ENCODE measurements around the gene PAX5. TPM values are rescaled to one million over a fixed set of nuclear protein-coding genes. Genes with fewer than 3 reads are reported as not detected.

PAX5 gene
- polyA plus RNA-seq, 1 donor: 0.07 TPM

DNA sequence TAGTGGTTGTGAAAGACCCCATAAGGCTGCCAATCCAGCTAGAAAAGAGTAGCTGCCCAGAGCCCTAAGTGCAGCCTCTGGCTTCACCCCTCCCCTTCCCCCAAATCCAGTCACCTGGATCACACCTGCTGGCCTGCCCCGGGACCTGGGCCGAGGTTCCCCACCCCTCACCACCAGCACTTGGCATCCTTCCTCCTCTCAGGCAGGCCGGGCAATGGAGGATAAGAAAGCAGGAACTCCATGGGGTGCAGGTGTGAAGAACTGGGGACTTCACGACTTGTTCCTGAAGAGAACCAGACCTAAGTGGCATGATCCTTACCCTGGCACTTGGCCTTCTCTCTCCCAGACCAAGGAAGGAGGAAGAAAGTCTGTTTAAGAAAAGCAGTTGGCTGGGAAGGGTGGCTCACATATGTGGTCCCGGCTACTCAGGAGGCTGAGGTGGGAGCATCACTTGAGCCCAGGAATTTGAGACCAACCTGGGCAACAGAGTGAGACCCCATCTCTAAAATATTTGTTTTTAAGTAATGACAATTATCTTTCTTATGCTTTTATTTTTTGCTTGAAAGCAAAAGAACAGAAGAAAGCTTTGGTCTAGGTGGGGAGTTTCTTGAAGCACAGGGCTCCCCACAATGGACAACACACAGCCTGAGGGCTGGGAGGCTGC is 131.1 kb downstream of the PAX5 start:
- DNase-seq: no peak

GRCh38 chr9:36902080-36902716 is 131.9 kb downstream of the PAX5 start:
- no peak for DNase-seq

DNA sequence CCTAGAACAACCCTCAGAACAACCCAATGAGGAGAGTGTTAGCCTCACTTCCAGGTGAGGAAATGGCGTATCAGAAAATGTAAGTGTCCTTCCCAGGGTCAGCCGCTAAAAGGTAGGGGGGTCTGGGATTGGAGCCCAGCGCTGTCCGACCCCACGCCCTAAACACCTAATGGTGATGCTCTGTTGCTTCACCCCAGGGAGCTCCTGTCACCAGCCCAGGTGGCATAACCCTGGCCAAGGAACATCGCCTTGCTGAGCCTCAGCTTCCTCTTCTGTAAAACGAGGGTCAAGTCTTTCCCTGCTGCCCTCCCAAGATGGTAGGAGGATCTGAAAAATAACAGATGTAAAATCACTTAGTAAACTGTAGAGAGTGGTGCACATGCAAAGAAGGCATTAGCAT is 132.5 kb downstream of the PAX5 start:
- no peak for DNase-seq

GRCh38 chr9:36900856-36901220 is 133.2 kb downstream of the PAX5 start:
- DNase-seq: no peak

DNA sequence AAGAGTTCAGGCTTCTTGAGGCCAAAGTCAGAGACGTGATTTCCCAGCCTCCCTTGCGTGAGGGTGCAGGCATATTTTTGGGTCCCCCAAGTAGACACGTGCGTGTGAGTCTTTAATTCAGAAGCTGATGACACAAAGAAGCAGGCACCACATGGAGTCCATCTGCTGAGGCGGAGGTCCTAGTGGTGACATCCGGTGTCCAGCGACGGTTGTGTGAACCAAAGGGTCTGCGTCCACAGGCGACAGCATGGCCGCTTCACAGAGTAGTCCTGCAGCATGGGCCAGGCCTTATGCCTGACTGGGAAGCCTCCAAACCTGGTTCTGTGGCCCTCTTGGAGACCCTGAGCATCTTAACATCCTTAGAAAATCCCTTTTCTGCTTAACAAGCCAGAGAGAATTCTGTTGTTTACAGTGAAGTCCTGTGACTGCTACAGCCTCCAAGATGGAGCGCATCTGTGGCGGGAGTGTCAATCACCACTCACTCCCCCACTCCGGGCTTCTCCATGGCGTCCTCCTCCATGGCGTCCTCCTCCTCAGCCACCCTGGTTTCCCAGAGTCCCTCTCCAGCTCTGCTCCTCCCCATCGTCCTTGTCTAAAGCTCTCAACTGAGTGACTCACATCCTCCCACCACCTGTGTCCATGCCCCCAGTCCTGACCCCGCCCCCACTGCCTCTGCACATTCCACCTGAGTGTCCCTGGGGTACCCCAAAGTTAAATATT is 133.8 kb downstream of the PAX5 start:
- DNase-seq: no peak

DNA sequence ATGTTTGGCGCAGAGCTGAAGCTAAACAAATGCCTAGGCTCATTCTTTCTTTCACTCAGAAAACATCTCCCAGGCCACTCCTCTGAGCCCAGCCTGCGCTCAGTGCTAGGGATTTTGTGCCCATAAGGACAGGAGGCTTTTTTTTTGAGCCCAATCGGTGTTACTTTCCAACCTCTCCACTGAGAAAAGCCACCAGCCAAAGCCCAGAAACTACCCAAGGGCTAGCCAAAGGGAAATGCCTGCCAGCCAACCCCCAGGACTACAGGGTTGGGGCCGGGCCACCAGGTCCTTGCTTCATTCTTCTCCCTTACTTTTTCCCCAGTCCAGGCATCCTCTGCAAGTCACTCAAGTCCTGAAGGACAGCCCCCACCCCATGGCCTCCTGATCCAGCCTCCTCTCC is 134.7 kb downstream of the PAX5 start:
- no peak for DNase-seq

- DNase-seq: no peak
Measured at GRCh38 chr9:36898431-36899020, 135.5 kb downstream of the PAX5 start.

GRCh38 chr9:36897478-36897877 is 136.6 kb downstream of the PAX5 start:
- DNase-seq: no peak

- DNase-seq: no peak
Measured at GRCh38 chr9:36897019-36897418, 137.0 kb downstream of the PAX5 start.

- no peak for DNase-seq
Measured at GRCh38 chr9:36896296-36896695, 137.8 kb downstream of the PAX5 start.

DNA sequence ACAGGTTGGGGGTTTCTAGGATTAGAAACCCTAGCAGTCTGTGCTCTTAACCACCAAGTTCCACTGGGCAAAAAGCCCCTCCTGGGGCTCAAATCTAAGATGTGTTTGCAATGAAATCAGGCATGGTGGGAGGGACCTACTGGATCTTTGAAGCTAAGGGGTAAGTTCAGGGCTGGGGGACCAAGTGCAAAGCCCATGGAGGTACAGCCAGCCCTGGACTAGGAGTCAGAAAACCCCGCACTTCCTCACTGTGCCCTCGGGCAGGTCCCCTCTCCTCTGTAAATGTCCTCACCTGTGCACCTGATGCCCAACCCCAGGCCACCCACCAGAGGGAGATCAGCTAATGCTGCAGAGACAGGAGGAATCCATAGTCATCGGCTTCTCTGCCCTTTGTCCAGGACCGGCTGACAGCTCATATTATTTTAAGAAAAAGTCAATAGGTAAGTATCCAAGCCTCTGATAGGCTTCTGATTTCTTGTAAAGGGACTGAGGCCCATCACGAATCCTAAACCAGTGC is 138.3 kb downstream of the PAX5 start:
- DNase-seq: no peak

GRCh38 chr9:36894695-36895310 is 139.3 kb downstream of the PAX5 start:
- no peak for DNase-seq

DNA sequence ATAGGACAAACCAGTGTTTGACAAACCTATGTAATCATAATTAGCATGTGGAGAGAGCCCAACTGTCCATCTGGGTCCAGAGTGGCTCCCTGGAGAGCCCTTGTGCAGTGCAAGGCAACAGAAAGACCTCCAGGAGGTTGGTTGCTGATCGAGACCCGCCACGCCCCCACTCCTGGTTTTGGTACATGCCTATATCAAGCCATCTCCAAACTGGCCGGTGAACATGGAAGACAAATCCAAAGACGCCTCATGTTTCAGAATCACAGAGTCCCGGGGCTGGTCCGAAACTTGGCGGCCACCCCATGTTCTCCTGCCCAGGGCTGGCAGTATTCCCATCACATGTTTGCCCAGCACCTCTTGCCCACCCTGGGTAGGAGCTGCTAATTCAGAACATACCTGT is 140.2 kb downstream of the PAX5 start:
- no peak for DNase-seq

GRCh38 chr9:36893184-36893583 is 140.9 kb downstream of the PAX5 start:
- DNase-seq: no peak

DNA sequence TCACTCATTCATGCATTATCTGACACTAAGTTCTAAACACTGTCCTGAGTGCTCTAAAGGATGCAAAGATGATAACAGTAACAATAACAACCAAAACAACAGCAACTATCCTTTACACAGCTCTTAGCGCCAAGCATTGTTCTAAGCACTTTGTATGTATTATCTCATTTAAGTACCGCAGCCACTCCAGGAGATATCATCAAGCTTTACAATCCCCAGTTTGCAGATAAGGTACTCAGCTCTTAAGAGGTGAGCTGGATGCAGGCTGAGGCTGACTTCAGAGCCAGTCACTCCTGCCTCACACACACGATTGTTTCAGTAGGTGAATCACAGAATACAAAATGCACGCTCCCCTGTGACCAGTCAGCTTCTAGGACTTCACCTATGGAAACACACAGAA is 141.8 kb downstream of the PAX5 start:
- DNase-seq: no peak

- DNase-seq: no peak
Measured at GRCh38 chr9:36891341-36891811, 142.7 kb downstream of the PAX5 start.

GRCh38 chr9:36889844-36890243 is 144.2 kb downstream of the PAX5 start:
- no peak for DNase-seq

GRCh38 chr9:36888551-36888950 is 145.5 kb downstream of the PAX5 start:
- no peak for DNase-seq

DNA sequence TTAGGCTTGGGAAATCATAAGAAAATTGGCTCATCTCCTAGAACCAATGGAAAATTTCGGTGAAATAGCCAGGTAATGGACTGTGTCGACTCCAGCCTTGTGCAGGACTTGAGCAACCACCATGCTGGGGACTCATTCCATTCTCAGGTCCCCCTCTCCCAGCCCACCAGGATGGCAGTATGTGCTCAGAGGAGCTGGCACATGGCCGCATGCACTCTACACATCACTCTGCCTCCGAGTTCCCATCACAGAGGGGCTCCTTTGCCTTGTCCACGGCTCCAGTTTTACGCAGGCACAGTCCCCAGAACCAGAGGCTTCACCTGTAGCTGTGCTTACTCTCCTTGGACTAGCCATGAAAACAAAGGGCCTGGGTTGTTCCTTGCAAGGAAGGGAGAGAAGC is 149.3 kb downstream of the PAX5 start:
- no peak for DNase-seq

- no peak for DNase-seq
Measured at GRCh38 chr9:36882594-36882993, 151.5 kb downstream of the PAX5 start.

GRCh38 chr9:36881743-36882441 is 152.2 kb downstream of the PAX5 start:
- no peak for DNase-seq

- DNase-seq: no peak
Measured at GRCh38 chr9:36881316-36881715, 152.8 kb downstream of the PAX5 start.
